Common myeloid progenitor, CD34-positive (primary cell): Measurements from ENCODE around the gene ADGRV1.

Experiments
- CTCF ChIA-PET: fragments of 350-600 bp; sonication (Branson Sonifier 250); formaldehyde crosslinking; loops from one replicate; lab custom pipeline; 2021; ENCODE audit warnings: antibody characterized with exemption; lab: Charles Lee
- POLR2A ChIA-PET: fragments of 350-600 bp; sonication (Branson Sonifier 250); formaldehyde crosslinking; loops from one replicate; lab custom pipeline; 2021; ENCODE audit warnings: antibody characterized with exemption; lab: Charles Lee
- DNase-seq, 3 donors: peaks; one replicate each; pipeline versions ENCODE4 v3.0.0 to v3.0.0-alpha.2; 2013
- H3K27ac ChIP-seq, 2 experiments: 1 replicate in 1 of 2; 2 replicates in 1 of 2; pipeline ENCODE4 v1.7.0; 2013; ENCODE audit warnings: inconsistent platforms in 2 of 2, low read length in 2 of 2, mild to moderate bottlenecking in 2 of 2, low read depth in 1 of 2, moderate library complexity in 1 of 2; ENCODE audit not compliant: severe bottlenecking in 2 of 2, insufficient read depth in 1 of 2, poor library complexity in 1 of 2
- H3K27me3 ChIP-seq, 5 experiments: replicated peaks in 2 of 5; 1 replicate in 3 of 5; 2 replicates in 2 of 5; pipeline versions ENCODE4 v1.6.1 to v1.7.0; 2013; ENCODE audit warnings: low read length in 4 of 5, mild to moderate bottlenecking in 2 of 5, moderate library complexity in 2 of 5, inconsistent platforms in 1 of 5; ENCODE audit not compliant: insufficient read depth in 5 of 5, control insufficient read depth in 4 of 5
- H3K36me3 ChIP-seq, 4 experiments: 1 replicate in 2 of 4; 2 replicates in 2 of 4; pipeline versions ENCODE4 v1.6.1 to v1.7.0; 2013; ENCODE audit warnings: low read length in 3 of 4, control low read depth in 1 of 4, mild to moderate bottlenecking in 1 of 4; ENCODE audit not compliant: control insufficient read depth in 4 of 4, insufficient read depth in 4 of 4
- H3K4me1 ChIP-seq, 4 experiments: 1 replicate in 3 of 4; 2 replicates in 1 of 4; pipeline versions ENCODE4 v1.6.1 to v1.7.1; 2013; ENCODE audit warnings: low read length in 3 of 4, mild to moderate bottlenecking in 3 of 4, control low read depth in 1 of 4, inconsistent platforms in 1 of 4, moderate library complexity in 1 of 4; ENCODE audit not compliant: control insufficient read depth in 4 of 4, insufficient read depth in 4 of 4; ENCODE audit errors: control extremely low read depth in 1 of 4
- H3K4me3 ChIP-seq, 7 experiments: 1 replicate in 4 of 7; 2 replicates in 3 of 7; pipeline versions ENCODE4 v1.5.1 to v1.7.0; 2013; ENCODE audit warnings: mild to moderate bottlenecking in 7 of 7, low read length in 6 of 7, moderate library complexity in 6 of 7, inconsistent platforms in 2 of 7, low read depth in 2 of 7, control low read depth in 1 of 7; ENCODE audit not compliant: insufficient read depth in 4 of 7, control insufficient read depth in 1 of 7; ENCODE audit errors: extremely low read depth in 1 of 7
- H3K9me3 ChIP-seq, 5 experiments: 1 replicate in 4 of 5; 2 replicates in 1 of 5; pipeline versions ENCODE4 v1.6.1 to v1.7.1; 2013; ENCODE audit warnings: low read length in 4 of 5, mild to moderate bottlenecking in 2 of 5, inconsistent platforms in 1 of 5, low read depth in 1 of 5, moderate library complexity in 1 of 5; ENCODE audit not compliant: control insufficient read depth in 4 of 5, insufficient read depth in 2 of 5; ENCODE audit errors: control extremely low read depth in 1 of 5
- WGBS: methylation state at CpG from one replicate; pipeline ENCODE4 v1.1.5; 2013; ENCODE audit not compliant: insufficient coverage; 5-methylcytosine and 5-hydroxymethylcytosine counted together

The ADGRV1 gene

DNA sequence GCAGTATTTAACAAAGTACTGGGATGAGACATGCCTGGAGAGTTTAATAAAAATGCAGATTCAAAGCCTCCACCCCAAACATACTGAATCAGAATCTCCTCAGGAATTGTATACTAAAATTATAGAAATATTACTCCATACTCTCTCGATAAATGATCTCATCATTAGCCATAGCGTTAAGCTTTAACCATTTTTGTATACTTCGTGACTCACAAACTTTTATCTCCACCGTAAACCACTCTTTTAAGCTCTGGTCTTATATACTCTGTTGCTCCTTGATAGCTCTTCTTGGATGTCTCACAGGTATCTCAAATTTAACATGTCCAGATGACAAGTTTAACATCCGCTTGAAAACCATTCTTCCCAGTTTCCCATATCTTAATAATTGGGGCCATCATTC is 327.8 kb downstream of the ADGRV1 start:
- Histone ChIP-seq H3K4me1 (no peaks in the 10 kb centered on the region), H3K36me3 (no peaks in the 10 kb centered on the region), H3K9me3 (no peaks in the 10 kb centered on the region), H3K4me3 (no peak overlapping the region), H3K27me3 (no peaks in the 10 kb centered on the region), H3K27ac (no peak overlapping the region)
- CTCF ChIA-PET = interaction anchor here (0.6 kb wide), 1 partner anchor 544 kb away, joined by 3 read pairs; no protein-coding TSS in a partner anchor
- POLR2A ChIA-PET = no interaction called here
- DNase-seq = no peak
- 98% methylated on average over 5 of the region's 5 CpGs for WGBS

- Histone ChIP-seq H3K27ac (no peak overlapping the region), H3K27me3 (no peaks in the 10 kb centered on the region), H3K4me3 (no peak overlapping the region), H3K9me3 (no peaks in the 10 kb centered on the region), H3K4me1 (no peaks in the 10 kb centered on the region), H3K36me3 (no peaks in the 10 kb centered on the region)
- ChIA-PET POLR2A (no interaction called here), CTCF (interaction anchor here (1.3 kb wide), 1 partner anchor 10 kb away, joined by 5 read pairs; no protein-coding TSS in a partner anchor)
- DNase-seq = no peak
- WGBS = no CpG with 5 or more reads among the region's 1 CpG
Observed at GRCh38 chr5:90888511-90889324, 330.1 kb downstream of the ADGRV1 start.

DNA sequence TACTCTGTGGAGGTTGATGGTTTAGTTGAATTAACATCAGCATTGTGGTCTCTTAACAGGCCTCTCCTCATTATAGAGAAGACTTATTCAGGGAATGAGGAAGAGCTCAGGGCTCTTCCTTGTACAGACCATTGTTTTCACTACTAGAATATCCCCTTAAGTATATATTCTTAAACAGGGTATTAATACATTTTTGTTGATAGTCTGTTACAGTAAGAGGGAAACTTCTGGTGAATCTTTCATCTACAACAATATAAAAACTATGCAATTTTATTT is 330.7 kb downstream of the ADGRV1 start:
- POLR2A ChIA-PET = no interaction called here
- Histone ChIP-seq H3K36me3 (no peaks in the 10 kb centered on the region), H3K9me3 (no peaks in the 10 kb centered on the region), H3K27ac (no peak overlapping the region), H3K27me3 (no peaks in the 10 kb centered on the region), H3K4me1 (no peaks in the 10 kb centered on the region), H3K4me3 (no peak overlapping the region)
- CTCF ChIA-PET = no interaction called here
- DNase-seq = no peak

DNA sequence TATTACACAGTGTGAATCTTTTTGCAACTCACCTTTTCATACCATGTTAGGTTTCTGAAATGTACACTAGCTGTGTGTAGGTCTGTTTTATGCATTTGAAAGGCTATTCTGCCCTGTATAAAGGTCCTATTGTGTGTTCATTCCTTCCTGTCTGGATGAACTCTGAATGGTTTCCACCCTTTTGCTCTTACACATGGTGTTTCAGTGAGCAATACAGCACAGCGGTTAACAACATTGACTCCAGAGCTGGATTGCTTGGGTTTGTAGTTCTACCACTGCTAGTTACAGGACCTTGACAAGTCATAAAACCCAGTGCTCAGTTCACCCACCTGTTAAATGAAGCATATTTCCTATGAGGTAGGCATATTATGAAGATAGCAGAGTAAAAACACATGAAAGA is 331.6 kb downstream of the ADGRV1 start:
- ChIA-PET CTCF (no interaction called here), POLR2A (no interaction called here)
- Histone ChIP-seq H3K4me3 (no peak overlapping the region), H3K4me1 (no peaks in the 10 kb centered on the region), H3K36me3 (no peaks in the 10 kb centered on the region), H3K9me3 (no peaks in the 10 kb centered on the region), H3K27ac (no peak overlapping the region), H3K27me3 (no peaks in the 10 kb centered on the region)
- WGBS = no CpG with 5 or more reads among the region's 1 CpG
- no peak for DNase-seq

DNA sequence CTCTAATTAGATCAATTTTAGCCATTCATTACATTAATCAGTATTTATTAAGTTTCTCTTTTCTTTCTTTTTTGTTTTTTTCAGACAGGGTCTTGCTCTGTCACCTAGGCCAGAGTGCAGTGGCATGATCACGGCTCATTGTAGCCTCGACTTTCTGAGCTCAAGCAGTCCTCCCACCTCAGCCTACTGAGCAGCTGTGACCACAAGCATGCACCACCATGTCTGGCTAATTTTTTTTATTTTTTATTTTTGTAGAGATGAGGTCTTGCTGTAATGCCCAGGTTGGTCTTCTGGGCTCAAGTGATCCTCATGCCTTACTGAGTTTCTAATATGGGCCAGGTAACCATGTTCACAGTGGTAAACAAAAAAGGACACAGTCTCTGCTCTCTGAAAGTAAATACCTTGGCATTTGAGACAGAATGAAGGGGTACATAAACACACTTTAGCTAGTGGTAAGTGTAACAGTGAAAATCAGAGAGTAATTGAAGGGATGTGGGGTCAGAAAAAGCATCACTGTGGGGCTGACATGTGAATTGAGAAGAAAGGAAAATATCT is 336.3 kb downstream of the ADGRV1 start:
- ChIA-PET CTCF (interaction anchor here (0.7 to 1.7 kb wide), 3 partner anchors 12 to 16 kb away, joined by 3 to 4 read pairs (median 3); no protein-coding TSS in a partner anchor), POLR2A (no interaction called here)
- no peaks in the 10 kb centered on the region for H3K9me3 ChIP-seq
- H3K27ac ChIP-seq = no peak overlapping the region
- H3K4me3 ChIP-seq = no peak overlapping the region
- no peaks in the 10 kb centered on the region for H3K36me3 ChIP-seq
- no peaks in the 10 kb centered on the region for H3K27me3 ChIP-seq
- WGBS = no CpG with 5 or more reads among the region's 2 CpGs
- H3K4me1 ChIP-seq = no peaks in the 10 kb centered on the region
- DNase-seq = no peak

DNA sequence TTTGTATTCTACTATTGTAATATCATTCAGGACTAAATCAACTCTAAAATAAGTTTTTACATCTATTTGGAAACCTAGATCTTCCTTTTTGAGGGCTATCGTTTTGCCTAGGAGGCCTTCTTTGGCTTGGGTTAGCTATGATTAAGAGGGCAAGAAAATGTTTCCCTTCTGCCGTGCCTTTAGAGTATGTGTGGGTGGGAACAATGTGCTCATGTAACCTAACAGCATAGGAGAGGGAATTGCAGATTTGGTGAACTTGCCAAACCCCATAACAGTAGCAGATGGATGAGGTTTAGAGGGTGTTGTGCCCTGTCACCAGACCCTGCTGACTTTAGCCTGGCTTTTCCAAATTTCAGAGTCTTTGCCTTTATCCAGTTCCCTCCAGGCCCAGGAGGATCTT is 339.0 kb downstream of the ADGRV1 start:
- no peaks in the 10 kb centered on the region for H3K4me1 ChIP-seq
- no peak overlapping the region for H3K27ac ChIP-seq
- no peaks in the 10 kb centered on the region for H3K27me3 ChIP-seq
- ChIA-PET CTCF (no interaction called here), POLR2A (no interaction called here)
- no peak overlapping the region for H3K4me3 ChIP-seq
- WGBS = 100% methylated on average over 1 of the region's 2 CpGs
- no peaks in the 10 kb centered on the region for H3K9me3 ChIP-seq
- H3K36me3 ChIP-seq = no peaks in the 10 kb centered on the region
- DNase-seq = no peak

GRCh38 chr5:90898326-90899013 is 339.9 kb downstream of the ADGRV1 start:
- ChIA-PET CTCF (no interaction called here), POLR2A (interaction anchor here (0.7 kb wide), 1 partner anchor 542 kb away, joined by 3 read pairs; no protein-coding TSS in a partner anchor)
- Histone ChIP-seq H3K9me3 (no peaks in the 10 kb centered on the region), H3K27ac (no peak overlapping the region), H3K36me3 (no peaks in the 10 kb centered on the region), H3K4me3 (no peak overlapping the region), H3K27me3 (no peaks in the 10 kb centered on the region), H3K4me1 (no peaks in the 10 kb centered on the region)
- no peak for DNase-seq
- WGBS = 100% methylated on average over 1 of the region's 4 CpGs
